HG03565 (cell line): ENCODE measurements around the gene MCEMP1.

Experiments used
- ATAC-seq: cut with Tn5 transposase; IDR thresholded peaks from one replicate; pipeline ENCODE4 v1.9.1; 2021; ENCODE audit warnings: mild to moderate bottlenecking, moderate library complexity; ENCODE audit not compliant: unreplicated experiment

Gene MCEMP1

GRCh38 chr19:7697721-7698287 lies 20.9 kb downstream of the MCEMP1 start:
- no peak for ATAC-seq

GRCh38 chr19:7698583-7698982 lies 21.7 kb downstream of the MCEMP1 start:
- no peak for ATAC-seq

GRCh38 chr19:7699003-7699402 lies 22.1 kb downstream of the MCEMP1 start:
- no peak for ATAC-seq

GRCh38 chr19:7699417-7700401 lies 22.8 kb downstream of the MCEMP1 start:
- no peak for ATAC-seq

- no peak for ATAC-seq
Measured at GRCh38 chr19:7701049-7701653, 24.3 kb downstream of the MCEMP1 start.

- ATAC-seq: peak; percentile 52
Measured at GRCh38 chr19:7701654-7702457, 25.0 kb downstream of the MCEMP1 start, which contains the start of gene FCER2. Gene FCER2 (minus strand): TSS chr19:7702131. CDS start chr19:7699760, 2,371 bp downstream.

- no peak for ATAC-seq
Measured at GRCh38 chr19:7703332-7703731, 26.4 kb downstream of the MCEMP1 start.

GRCh38 chr19:7704280-7705060 lies 27.6 kb downstream of the MCEMP1 start:
- ATAC-seq: no peak

- ATAC-seq: no peak
Measured at GRCh38 chr19:7705387-7706187, 28.7 kb downstream of the MCEMP1 start.

- ATAC-seq: no peak
Measured at GRCh38 chr19:7706188-7706954, 29.5 kb downstream of the MCEMP1 start.

GRCh38 chr19:7706955-7707456 lies 30.1 kb downstream of the MCEMP1 start:
- ATAC-seq: no peak

GRCh38 chr19:7709932-7710460 lies 33.1 kb downstream of the MCEMP1 start:
- no peak for ATAC-seq

GRCh38 chr19:7710616-7711015 lies 33.7 kb downstream of the MCEMP1 start:
- no peak for ATAC-seq

- ATAC-seq: no peak
Measured at GRCh38 chr19:7715671-7716070, 38.8 kb downstream of the MCEMP1 start.

GRCh38 chr19:7716762-7717161 lies 39.9 kb downstream of the MCEMP1 start:
- no peak for ATAC-seq

GRCh38 chr19:7718668-7719067 lies 41.8 kb downstream of the MCEMP1 start:
- no peak for ATAC-seq

GRCh38 chr19:7720351-7720750 lies 43.5 kb downstream of the MCEMP1 start:
- no peak for ATAC-seq

GRCh38 chr19:7722231-7722651 lies 45.4 kb downstream of the MCEMP1 start:
- ATAC-seq: no peak
